ENCODE results near the gene PDE6B. TPM values are rescaled to one million over a fixed set of nuclear protein-coding genes. Genes with fewer than 3 reads are reported as not detected.

Gene PDE6B
- total RNA-seq, 1 experiment from 2014 or later, result not detected

- DNase-seq (ENCODE audit: unreplicated experiment), result no peak
- Mint-ChIP-seq H3K4me1 (ENCODE audit: insufficient read depth, unreplicated experiment) (no peaks in the 10 kb centered on the region), H3K4me3 (ENCODE audit: unreplicated experiment) (no peak overlapping the region), H3K36me3 (ENCODE audit: insufficient read depth, unreplicated experiment) (no peaks in the 10 kb centered on the region), H3K27ac (ENCODE audit: low read depth, unreplicated experiment) (no peak overlapping the region), H3K9me3 (ENCODE audit: unreplicated experiment) (no peaks in the 10 kb centered on the region), H3K27me3 (ENCODE audit: insufficient read depth, unreplicated experiment) (peaks cover 25% of the 10 kb centered on the region)
- ChIA-PET CTCF (no interaction called here), POLR2A (no interaction called here)
- no peak for TF ChIP-seq CTCF (IDR thresholded peaks at IDR 0.05; ENCODE audit: unreplicated experiment)
- no TSS peak for BruUV-seq (replicated peaks)
- intact Hi-C loops (cut with micrococcal nuclease), result no loop called here
Observed at GRCh38 chr4:629636-629914, 4.2 kb downstream of the PDE6B start.

DNA sequence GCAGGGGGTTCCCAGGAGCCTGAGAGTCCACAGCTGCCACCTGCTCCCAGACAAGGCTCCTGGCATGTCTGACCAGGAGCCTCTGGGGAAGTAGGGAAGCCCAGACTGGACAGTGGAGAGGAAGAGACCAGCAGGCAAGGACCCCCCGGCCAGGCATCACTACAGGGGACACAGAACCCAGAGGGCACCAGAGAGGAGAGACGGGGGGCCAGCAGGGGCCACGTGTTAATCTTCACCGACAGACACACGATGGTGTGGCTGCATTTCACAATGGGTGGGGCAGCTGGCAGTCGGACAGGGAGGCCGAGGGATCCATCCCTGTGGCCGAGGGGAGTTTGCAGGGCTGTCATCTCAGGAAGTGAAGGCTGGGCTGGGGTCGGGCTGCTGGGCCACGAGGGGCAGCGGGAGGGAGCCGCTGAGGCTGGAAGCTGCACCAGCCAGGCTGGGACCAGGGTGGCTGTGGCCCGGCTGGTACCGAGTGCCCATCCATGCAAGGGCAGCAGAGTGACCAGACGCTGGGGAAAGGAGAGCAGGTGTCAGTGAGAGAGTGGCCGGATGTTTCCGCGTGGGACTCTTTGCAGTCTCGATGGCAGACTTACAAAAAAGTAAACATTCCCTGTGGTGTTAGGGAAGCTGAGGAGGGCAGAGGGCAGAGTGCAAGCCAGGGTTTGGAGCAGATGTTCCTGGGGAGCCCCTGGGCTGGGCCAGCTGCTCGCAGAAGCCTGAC, 4.7 kb downstream of the PDE6B start:
- CTCF ChIA-PET, result no interaction called here
- no peak for TF ChIP-seq CTCF (IDR thresholded peaks at IDR 0.05; ENCODE audit: unreplicated experiment)
- Mint-ChIP-seq H3K36me3 (ENCODE audit: insufficient read depth, unreplicated experiment) (no peaks in the 10 kb centered on the region), H3K9me3 (ENCODE audit: unreplicated experiment) (no peaks in the 10 kb centered on the region), H3K4me1 (ENCODE audit: insufficient read depth, unreplicated experiment) (no peaks in the 10 kb centered on the region), H3K27ac (ENCODE audit: low read depth, unreplicated experiment) (no peak overlapping the region), H3K27me3 (ENCODE audit: insufficient read depth, unreplicated experiment) (peaks cover 27% of the 10 kb centered on the region), H3K4me3 (ENCODE audit: unreplicated experiment) (no peak overlapping the region)
- POLR2A ChIA-PET, result interaction anchor here (1.2 kb wide), 1 partner anchor 20 kb away, joined by 3 read pairs; no protein-coding TSS in a partner anchor
- no TSS peak for BruUV-seq (replicated peaks)
- intact Hi-C loops (cut with micrococcal nuclease), result no loop called here
- no peak for DNase-seq (ENCODE audit: unreplicated experiment)

DNA sequence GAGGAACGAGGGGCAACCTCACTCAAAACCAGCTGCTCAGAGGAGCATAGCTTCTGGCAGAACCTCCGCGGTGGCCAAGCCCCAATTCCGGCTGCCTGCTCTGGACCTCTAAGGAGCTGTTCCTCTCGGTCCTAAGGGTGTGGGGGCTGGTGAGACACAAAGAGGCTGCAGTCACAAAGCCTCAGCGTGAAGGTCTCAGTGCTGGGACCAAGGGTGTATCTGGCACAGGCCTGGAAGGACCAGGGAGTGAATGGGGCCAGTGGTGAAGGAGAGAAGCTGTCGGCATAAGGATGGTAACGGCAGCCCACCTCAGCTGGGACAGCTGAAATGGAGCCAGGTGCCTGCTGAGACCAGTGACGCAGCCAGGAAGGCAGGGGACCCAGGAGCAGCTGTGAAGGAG, 5.3 kb downstream of the PDE6B start:
- intact Hi-C loops (cut with micrococcal nuclease), result no loop called here
- Mint-ChIP-seq H3K36me3 (ENCODE audit: insufficient read depth, unreplicated experiment) (no peaks in the 10 kb centered on the region), H3K9me3 (ENCODE audit: unreplicated experiment) (no peaks in the 10 kb centered on the region), H3K27ac (ENCODE audit: low read depth, unreplicated experiment) (no peak overlapping the region), H3K27me3 (ENCODE audit: insufficient read depth, unreplicated experiment) (peaks cover 33% of the 10 kb centered on the region), H3K4me1 (ENCODE audit: insufficient read depth, unreplicated experiment) (no peaks in the 10 kb centered on the region), H3K4me3 (ENCODE audit: unreplicated experiment) (no peak overlapping the region)
- no peak for DNase-seq (ENCODE audit: unreplicated experiment)
- no peak for TF ChIP-seq CTCF (IDR thresholded peaks at IDR 0.05; ENCODE audit: unreplicated experiment)
- ChIA-PET CTCF (no interaction called here), POLR2A (interaction anchor here (1.2 kb wide), 1 partner anchor 20 kb away, joined by 3 read pairs; no protein-coding TSS in a partner anchor)
- BruUV-seq (replicated peaks), result no TSS peak

- no peaks in the 10 kb centered on the region for H3K36me3 Mint-ChIP-seq (ENCODE audit: insufficient read depth, unreplicated experiment)
- no peak for DNase-seq (ENCODE audit: unreplicated experiment)
- intact Hi-C loops (cut with micrococcal nuclease), result no loop called here
- H3K9me3 Mint-ChIP-seq (ENCODE audit: unreplicated experiment), result no peaks in the 10 kb centered on the region
- TF ChIP-seq CTCF (IDR thresholded peaks at IDR 0.05; ENCODE audit: unreplicated experiment), result no peak
- BruUV-seq (replicated peaks), result no TSS peak
- CTCF ChIA-PET, result no interaction called here
- H3K27ac Mint-ChIP-seq (ENCODE audit: low read depth, unreplicated experiment), result no peak overlapping the region
- H3K4me3 Mint-ChIP-seq (ENCODE audit: unreplicated experiment), result no peak overlapping the region
- no peaks in the 10 kb centered on the region for H3K4me1 Mint-ChIP-seq (ENCODE audit: insufficient read depth, unreplicated experiment)
- H3K27me3 Mint-ChIP-seq (ENCODE audit: insufficient read depth, unreplicated experiment), result peaks cover 44% of the 10 kb centered on the region
- POLR2A ChIA-PET, result no interaction called here
Observed at GRCh38 chr4:632196-632790, 6.9 kb downstream of the PDE6B start.

All from MCF 10A (cell line).